Spleen (tissue), 7 donors: ENCODE data around the gene SIGLEC1.

Source experiments
- POLR2AphosphoS5 ChIP-seq, 3 donors: sonication (generic); formaldehyde crosslinking; IDR thresholded peaks; one replicate each; pipeline ENCODE4 v1.5.1; 2017; ENCODE audit warnings: antibody characterized with exemption in 3 of 3
- TF ChIP-seq, protein P1 (sequence below), 11 experiments: fragments of 200-600 bp in 7 of 11; fragments of 450-650 bp in 4 of 11; sonication (generic) in 4 of 11; IDR thresholded peaks in 8 of 11; conservative IDR thresholded peaks in 3 of 11; 1 replicate in 7 of 11; 2 replicates in 4 of 11; pipeline versions ENCODE4 v1.4.0 to v1.8.0; 2016 to 2021; ENCODE audit warnings: antibody characterized with exemption in 11 of 11, inconsistent platforms in 4 of 11, mild to moderate bottlenecking in 1 of 11
- donor health status: DM: no; HTN: no; CAD: no; lungs with moderate emphysema.
- donor health status: DM: no; HTN: no; CAD: no.
- donor health status: DM: no; HTN: no; CAD: no.

DNA sequence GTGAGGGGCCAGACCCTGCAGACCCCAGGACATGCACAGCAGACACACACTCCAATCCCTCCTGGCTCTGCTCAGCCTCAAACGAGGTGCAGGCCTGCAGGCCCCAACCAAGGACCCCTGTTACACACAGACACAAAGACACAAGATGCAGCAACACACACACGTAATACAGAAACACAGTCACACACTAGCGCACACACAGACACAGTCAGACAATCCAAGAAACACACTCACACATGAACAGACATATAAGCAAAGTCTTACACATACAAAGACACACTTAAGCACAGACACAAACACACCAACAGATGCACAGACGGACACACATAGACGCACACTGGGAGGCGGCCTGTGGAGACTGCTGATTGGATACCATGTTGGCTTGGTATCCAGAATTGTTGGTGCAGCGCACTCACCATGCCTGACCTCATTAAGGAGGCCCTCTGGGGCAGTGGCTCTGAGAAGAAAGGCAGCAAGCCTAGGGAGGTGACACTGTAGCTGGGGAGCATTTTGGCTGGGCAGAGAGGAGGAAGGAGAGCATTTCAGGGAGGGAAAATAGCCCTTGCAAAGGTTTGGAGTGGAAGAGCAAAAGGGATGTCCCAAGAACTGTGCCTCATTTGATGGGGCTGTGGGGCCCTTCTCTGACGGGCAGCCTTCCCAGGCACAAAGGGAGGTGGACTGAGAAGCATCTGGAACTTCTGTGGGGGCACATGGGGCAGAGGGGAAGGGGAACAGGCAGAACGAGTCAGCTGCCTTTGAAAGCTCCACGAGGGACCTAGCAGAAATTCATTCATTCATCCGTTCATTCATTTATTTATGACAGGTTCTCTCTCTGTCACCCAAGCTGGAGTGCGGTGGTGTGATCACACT is 18.6 kb upstream of the SIGLEC1 start:
- TF ChIP-seq POLR2AphosphoS5 (IDR thresholded peaks at IDR 0.05): no peak
- TF ChIP-seq, protein P1, sequence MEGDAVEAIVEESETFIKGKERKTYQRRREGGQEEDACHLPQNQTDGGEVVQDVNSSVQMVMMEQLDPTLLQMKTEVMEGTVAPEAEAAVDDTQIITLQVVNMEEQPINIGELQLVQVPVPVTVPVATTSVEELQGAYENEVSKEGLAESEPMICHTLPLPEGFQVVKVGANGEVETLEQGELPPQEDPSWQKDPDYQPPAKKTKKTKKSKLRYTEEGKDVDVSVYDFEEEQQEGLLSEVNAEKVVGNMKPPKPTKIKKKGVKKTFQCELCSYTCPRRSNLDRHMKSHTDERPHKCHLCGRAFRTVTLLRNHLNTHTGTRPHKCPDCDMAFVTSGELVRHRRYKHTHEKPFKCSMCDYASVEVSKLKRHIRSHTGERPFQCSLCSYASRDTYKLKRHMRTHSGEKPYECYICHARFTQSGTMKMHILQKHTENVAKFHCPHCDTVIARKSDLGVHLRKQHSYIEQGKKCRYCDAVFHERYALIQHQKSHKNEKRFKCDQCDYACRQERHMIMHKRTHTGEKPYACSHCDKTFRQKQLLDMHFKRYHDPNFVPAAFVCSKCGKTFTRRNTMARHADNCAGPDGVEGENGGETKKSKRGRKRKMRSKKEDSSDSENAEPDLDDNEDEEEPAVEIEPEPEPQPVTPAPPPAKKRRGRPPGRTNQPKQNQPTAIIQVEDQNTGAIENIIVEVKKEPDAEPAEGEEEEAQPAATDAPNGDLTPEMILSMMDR (IDR thresholded peaks at IDR 0.05 in 8 of 11, conservative IDR thresholded peaks at IDR 0.05 in 3 of 11): no peak
